ENCODE data around the gene TCF12. TPM values are rescaled to one million over a fixed set of nuclear protein-coding genes. Genes with fewer than 3 reads are reported as not detected.

Gene TCF12
- total RNA-seq, 1 donor from 2014 or later: 68.9 TPM

DNA sequence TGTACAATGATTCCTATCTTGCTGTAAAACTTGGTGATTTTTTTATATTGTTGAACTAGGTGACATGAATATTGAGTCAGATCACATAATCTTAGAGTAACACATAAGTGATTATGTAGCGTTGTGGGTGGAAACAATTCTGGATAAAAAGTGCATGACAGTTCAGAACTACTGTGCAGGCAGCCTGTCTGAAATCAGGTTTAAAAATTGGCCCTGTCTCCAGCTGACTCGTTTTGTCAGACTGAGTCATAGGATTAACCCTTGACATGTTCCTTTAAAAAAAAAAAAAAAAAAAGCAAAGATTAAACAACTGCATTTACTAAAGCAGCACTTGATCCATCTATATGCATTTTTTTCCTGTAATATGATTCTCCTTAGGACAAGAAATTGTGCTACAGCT is 297.8 kb downstream of the TCF12 start:
- TF ChIP-seq, protein P1, sequence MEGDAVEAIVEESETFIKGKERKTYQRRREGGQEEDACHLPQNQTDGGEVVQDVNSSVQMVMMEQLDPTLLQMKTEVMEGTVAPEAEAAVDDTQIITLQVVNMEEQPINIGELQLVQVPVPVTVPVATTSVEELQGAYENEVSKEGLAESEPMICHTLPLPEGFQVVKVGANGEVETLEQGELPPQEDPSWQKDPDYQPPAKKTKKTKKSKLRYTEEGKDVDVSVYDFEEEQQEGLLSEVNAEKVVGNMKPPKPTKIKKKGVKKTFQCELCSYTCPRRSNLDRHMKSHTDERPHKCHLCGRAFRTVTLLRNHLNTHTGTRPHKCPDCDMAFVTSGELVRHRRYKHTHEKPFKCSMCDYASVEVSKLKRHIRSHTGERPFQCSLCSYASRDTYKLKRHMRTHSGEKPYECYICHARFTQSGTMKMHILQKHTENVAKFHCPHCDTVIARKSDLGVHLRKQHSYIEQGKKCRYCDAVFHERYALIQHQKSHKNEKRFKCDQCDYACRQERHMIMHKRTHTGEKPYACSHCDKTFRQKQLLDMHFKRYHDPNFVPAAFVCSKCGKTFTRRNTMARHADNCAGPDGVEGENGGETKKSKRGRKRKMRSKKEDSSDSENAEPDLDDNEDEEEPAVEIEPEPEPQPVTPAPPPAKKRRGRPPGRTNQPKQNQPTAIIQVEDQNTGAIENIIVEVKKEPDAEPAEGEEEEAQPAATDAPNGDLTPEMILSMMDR (conservative IDR thresholded peaks at IDR 0.05; ENCODE audit: low read depth, low read length): no peak
- H3K4me3 ChIP-seq (ENCODE audit: low read depth, low read length): no peak overlapping the region
- peak; percentile 32 for DNase-seq (ENCODE audit: low read depth)

- no peak for DNase-seq (ENCODE audit: low read depth)
These were observed 299.5 kb downstream of the TCF12 start for GRCh38 chr15:57217778-57218598.

GRCh38 chr15:57218826-57219576 is 300.6 kb downstream of the TCF12 start:
- no peak overlapping the region for H3K4me3 ChIP-seq (ENCODE audit: low read depth, low read length)
- TF ChIP-seq, protein P1 (conservative IDR thresholded peaks at IDR 0.05; ENCODE audit: low read depth, low read length): no peak
- no peak for DNase-seq (ENCODE audit: low read depth)

More at GRCh38 chr15:57217778-57218598, 299.5 kb downstream of the TCF12 start:
- no peak overlapping the region for H3K4me3 ChIP-seq (ENCODE audit: low read depth, low read length)
- TF ChIP-seq, protein P1 (conservative IDR thresholded peaks at IDR 0.05; ENCODE audit: low read depth, low read length): no peak

DNA sequence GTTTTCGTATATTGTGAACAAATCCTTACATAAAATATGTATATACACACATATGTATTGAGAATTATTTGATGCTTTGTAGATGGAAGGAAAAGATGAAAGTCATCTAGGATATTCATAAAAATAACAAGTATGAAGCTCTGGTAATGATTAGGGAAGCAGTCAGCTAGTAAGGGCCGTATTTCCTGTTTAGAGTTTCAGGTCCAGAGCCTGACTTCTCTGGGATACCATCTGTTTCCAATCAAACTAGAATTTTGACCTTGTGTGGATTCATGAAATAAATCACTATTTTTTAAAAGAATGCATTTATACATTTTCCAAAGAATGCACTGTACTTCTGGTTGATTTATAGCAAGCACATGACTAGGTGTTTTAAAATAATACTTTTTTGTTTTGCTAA is 301.8 kb downstream of the TCF12 start:
- TF ChIP-seq, protein P1 (conservative IDR thresholded peaks at IDR 0.05; ENCODE audit: low read depth, low read length): no peak
- H3K4me3 ChIP-seq (ENCODE audit: low read depth, low read length): no peak overlapping the region
- DNase-seq (ENCODE audit: low read depth): no peak

GRCh38 chr15:57221134-57221533 is 302.7 kb downstream of the TCF12 start:
- no peak for DNase-seq (ENCODE audit: low read depth)
- TF ChIP-seq, protein P1 (conservative IDR thresholded peaks at IDR 0.05; ENCODE audit: low read depth, low read length): no peak
- H3K4me3 ChIP-seq (ENCODE audit: low read depth, low read length): no peak overlapping the region

- H3K4me3 ChIP-seq (ENCODE audit: low read depth, low read length): no peak overlapping the region
- no peak for DNase-seq (ENCODE audit: low read depth)
- TF ChIP-seq, protein P1 (conservative IDR thresholded peaks at IDR 0.05; ENCODE audit: low read depth, low read length): no peak
These were observed 304.9 kb downstream of the TCF12 start for GRCh38 chr15:57223345-57223744.
